DMS 273 treated with DMSO at 0.1 percent for 48 hours (cell line): Measurements from ENCODE around the gene KCP.

ENCODE experiments used
- DNase-seq: peaks from one replicate; lab custom pipeline; 2025; lab: John Stamatoyannopoulos, UW

KCP gene

GRCh38 chr7:128841171-128841690 lies 69.3 kb downstream of the KCP start:
- DNase-seq = no peak

DNA sequence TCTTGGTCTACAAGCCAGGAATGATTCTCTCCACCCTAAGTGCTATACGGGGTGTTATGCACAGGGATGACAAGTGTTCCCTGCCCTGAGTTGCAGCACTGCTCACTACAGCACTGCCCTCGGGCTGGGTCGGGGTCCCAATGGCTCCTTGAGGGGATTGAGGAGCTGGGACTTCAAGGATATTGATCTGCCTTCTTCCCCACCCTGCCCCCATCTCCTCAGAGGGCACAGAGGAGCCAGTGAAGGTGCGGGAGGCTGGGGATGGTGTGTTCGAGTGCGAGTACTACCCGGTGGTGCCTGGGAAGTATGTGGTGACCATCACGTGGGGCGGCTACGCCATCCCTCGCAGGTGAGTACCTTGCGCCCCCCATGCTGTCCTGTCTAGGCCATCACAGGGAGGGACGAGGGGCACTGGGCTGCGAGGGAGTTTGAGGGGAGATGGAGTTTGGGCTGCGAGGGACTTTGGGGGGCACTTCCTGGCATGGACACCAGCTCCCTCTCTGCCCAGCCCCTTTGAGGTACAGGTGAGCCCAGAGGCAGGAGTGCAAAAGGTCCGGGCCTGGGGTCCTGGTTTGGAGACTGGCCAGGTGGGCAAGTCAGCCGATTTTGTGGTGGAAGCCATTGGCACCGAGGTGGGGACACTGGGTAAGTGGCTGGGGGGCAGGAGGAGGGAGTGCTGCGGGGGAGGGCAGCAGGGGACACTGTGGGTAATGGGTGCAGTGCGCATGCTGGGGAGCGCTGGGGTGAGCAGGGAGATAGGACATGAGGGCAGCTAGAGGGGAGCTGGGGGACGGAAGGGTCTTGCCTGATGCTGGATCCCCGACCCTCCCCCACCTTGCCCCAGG lies 70.0 kb downstream of the KCP start:
- DNase-seq = no peak

DNA sequence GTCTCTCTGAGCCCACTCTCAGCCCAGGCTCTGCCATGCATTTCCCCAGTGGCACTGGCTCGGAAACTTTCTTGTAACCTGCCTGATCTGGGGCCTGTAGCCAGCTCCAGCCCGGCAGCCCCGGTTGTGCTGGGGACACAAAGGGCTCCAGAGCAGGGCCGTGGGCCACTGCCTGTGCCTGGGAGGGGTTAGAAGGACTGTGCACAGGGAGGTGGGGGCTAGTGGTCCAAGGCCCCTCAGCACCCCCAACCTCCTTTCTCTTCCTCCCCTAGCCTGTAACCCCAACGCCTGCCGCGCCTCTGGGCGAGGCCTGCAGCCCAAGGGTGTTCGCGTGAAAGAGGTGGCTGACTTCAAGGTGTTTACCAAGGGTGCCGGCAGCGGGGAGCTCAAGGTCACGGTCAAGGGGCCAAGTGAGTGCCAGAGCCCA lies 70.7 kb downstream of the KCP start:
- DNase-seq = no peak

GRCh38 chr7:128838981-128839731 lies 71.4 kb downstream of the KCP start:
- no peak for DNase-seq

GRCh38 chr7:128838109-128838779 lies 72.3 kb downstream of the KCP start:
- no peak for DNase-seq

GRCh38 chr7:128837521-128837921 lies 73.0 kb downstream of the KCP start:
- no peak for DNase-seq

- no peak for DNase-seq
Measured at GRCh38 chr7:128836729-128837348, 73.7 kb downstream of the KCP start.

- no peak for DNase-seq
Measured at GRCh38 chr7:128835790-128836641, 74.5 kb downstream of the KCP start.

DNA sequence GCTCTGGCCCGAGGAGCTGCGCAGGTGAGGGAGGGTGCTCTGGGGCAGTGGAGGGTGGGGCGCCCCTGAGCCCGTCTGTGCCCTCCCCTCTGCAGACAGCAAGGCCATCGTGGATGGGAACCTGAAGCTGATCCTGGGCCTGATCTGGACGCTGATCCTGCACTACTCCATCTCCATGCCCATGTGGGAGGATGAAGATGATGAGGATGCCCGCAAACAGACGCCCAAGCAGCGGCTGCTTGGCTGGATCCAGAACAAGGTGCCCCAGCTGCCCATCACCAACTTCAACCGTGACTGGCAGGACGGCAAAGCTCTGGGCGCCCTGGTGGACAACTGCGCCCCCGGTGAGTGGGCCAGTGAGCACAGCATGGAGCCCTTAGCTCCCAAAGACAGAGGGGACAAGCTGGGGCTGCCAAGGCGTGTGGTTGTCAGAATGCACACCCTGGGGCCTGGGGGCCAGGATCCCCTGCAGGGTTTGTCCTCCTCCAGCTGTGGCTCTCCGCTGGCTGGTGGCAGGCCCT lies 75.2 kb downstream of the KCP start:
- no peak for DNase-seq

- no peak for DNase-seq
Measured at GRCh38 chr7:128833946-128834325, 76.6 kb downstream of the KCP start.

DNA sequence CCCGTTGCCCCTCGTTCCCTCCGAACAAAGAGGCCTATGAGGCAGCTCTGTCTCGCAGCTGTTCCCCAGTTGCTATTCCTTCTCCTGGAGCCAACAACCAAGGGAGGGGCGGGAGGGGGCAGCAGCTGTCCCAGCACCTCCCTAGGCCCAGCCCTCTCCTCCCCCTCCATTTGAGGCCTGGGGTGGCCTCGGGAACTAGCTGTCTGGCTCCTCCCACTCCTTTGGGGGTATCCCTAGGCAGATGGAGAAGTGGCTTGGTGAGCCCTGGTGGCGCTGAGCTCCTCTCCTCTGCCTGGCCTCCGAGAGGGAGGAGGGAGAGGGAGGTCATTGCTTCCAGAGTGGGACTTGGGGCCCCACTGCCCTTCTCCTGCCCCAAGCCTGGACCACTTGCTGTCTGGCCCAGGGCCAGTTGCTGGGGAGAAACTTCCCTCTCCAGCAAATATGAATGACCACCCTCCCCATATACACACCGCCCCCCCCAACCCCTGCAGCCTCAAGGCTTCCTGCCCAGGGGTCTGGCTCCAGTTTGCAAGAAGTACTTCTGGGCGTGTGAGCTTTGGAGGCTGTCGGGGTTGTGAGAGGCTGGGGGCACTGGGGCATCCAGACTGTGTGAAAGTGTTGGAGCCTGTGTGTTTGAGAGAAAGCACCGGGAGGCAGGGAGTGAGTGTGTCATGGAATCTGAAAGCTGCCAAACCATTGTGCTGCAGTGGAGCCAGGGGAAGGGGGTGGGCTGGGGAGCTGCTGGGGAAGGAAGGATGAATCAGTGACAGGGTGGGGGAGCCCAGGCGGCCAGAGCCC lies 77.2 kb downstream of the KCP start:
- peak; percentile 98 for DNase-seq

DNA sequence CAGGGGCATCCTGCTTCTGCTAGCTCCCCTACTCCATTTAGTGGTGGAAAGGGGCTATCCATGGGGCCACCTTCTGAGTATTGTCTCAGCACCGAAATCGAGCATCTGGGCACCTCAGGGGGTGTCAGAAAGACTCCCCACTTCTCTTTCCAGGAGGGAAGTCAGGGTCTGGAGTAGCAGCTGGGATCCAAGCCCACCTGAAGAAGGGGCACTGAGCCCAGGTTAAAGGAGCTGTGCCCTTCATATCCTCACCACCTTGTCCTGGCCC lies 77.7 kb downstream of the KCP start:
- DNase-seq = no peak

DNA sequence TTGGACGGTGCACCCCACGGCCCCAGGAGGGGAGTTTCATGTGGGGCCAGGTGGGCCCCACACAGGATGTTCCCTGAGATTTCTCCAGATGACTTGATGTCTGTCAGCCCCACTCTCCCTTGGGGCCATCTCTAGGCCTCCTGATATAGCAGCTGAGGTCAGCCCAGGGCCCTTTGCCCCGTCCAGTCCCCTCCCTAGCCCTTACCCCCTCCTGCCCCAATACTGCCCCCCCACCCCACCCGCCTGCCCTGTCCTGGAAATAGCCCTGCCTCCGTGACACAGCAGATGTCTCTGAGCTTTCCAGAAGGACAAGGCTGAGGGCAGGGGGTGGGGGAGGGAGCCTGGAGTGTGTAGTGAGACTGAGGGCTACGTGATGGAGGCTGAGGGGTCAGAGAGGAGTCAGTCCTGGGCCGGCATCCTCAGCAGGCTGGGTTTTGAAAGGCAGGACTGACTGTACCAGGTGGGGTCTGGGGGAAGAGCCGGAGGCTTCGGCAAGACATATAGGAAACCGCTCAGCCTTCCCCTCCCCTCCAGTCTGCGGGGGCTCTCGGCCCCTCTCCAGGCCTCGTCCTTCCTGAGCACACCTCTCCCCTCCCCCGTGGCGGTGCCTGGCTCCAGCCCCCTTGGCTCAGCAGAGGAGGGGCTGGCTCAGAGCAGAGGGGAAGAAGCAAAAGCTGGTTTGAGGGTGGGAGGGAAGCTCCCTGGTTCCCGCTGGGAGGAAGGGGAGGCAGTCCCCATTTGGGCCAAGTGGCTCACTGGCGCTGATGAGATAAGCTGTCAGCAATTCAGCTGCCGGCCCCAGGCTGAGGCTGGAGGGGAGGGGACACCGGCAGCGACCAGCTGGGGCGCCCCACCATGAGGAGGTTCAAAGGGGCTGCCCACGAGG lies 78.3 kb downstream of the KCP start:
- peak; percentile 93 for DNase-seq

DNA sequence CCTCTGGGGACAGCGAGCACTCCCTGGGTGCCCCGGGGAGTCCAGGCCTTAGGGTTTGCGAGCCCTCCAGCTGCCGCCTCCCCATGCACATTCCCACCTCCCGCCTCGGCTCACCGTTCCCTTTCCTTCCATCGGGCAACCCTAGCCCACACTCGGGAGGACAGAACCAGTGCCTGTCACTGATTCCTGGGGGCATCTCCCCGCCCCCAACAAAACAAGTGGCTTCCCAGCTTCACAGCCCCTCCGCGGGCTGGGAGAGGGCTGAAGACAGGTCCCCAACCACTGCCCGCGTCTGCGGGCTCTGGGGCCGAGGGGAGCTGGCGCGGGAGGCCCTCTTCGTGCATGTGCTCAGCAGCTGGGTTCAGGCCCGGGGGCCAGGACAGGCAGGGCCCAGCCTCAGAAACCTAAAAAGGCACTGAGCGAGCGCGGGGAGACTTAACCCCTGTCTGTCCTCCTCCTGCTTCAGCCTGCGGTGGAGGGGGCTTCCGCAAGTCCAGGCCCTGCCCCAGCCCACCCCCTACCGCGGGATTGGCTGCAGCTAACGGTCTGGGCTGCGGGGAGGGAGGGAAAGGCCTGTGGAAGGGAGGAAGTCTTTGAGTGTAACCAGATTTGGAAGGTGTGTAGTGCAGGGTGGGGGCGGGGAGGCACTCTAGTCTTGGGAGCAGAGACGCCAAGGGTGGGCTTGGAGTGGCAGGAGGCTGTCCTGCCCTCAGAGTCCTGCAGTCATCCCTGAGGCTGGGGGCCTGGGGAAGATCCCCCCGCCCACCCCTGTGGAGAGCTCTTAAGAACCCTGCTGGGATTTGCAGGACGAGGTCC lies 79.1 kb downstream of the KCP start:
- DNase-seq = peak; percentile 77

DNA sequence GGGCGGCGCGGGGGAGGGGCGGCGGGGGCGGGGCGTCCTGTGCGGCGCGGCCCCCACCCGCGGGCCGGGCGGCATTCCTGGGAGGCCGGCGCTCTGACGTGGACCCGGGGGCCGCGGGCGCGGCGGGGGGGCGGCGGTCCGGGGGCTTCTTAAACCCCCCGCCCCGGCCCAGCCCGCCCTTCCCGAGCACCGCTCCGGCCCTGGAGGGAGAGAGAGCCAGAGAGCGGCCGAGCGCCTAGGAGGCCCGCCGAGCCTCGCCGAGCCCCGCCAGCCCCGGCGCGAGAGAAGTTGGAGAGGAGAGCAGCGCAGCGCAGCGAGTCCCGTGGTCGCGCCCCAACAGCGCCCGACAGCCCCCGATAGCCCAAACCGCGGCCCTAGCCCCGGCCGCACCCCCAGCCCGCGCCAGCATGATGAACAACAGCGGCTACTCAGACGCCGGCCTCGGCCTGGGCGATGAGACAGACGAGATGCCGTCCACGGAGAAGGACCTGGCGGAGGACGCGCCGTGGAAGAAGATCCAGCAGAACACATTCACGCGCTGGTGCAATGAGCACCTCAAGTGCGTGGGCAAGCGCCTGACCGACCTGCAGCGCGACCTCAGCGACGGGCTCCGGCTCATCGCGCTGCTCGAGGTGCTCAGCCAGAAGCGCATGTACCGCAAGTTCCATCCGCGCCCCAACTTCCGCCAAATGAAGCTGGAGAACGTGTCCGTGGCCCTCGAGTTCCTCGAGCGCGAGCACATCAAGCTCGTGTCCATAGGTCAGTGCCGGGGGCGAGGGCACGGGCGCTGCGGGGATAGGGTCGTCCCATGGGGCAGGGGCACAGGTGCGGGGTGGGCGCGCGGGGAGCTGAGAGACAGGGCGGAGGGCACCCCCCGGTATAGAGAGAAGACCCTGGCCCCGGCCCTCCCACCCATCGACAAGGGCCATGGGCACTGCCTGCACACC lies 80.0 kb downstream of the KCP start, which contains the start of gene FLNC:
TSS of gene FLNC (plus strand) at position 176 of the 947 bp plus-strand sequence. CDS start at position 408, 232 bp downstream.
- DNase-seq = no peak

- no peak for DNase-seq
Measured at GRCh38 chr7:128829391-128830166, 80.9 kb downstream of the KCP start.
